Hepatocyte (in vitro differentiated cells): Measurements from ENCODE around the gene RAB21. TPM values are rescaled to one million over a fixed set of nuclear protein-coding genes. Genes with fewer than 3 reads are reported as not detected.

ENCODE experiments used
- DNase-seq: peaks from one replicate; pipeline ENCODE4 v3.0.0-alpha.2; 2016; ENCODE audit warnings: low spot score
- H2AFZ ChIP-seq: fragments of 200-600 bp; sonication (generic); 2 replicates; pipeline ENCODE4 v1.6.0; 2016; ENCODE audit warnings: antibody characterized with exemption, mild to moderate bottlenecking
- H3K27ac ChIP-seq: fragments of 200-600 bp; sonication (generic); 2 replicates; pipeline ENCODE4 v1.5.1; 2016; ENCODE audit warnings: mild to moderate bottlenecking
- H3K27me3 ChIP-seq: fragments of 200-600 bp; sonication (generic); 2 replicates; pipeline ENCODE4 v1.6.1; 2016
- H3K36me3 ChIP-seq: fragments of 200-600 bp; sonication (generic); replicated peaks from 2 replicates; pipeline ENCODE4 v1.5.1; 2016; ENCODE audit warnings: low read depth; ENCODE audit not compliant: insufficient read depth
- H3K4me1 ChIP-seq: fragments of 200-600 bp; sonication (generic); 2 replicates; pipeline ENCODE4 v1.5.1; 2016; ENCODE audit warnings: mild to moderate bottlenecking, moderate library complexity; ENCODE audit not compliant: insufficient read depth
- H3K4me2 ChIP-seq: fragments of 200-600 bp; sonication (generic); 2 replicates; pipeline ENCODE4 v1.6.0; 2016
- H3K4me3 ChIP-seq: fragments of 200-600 bp; sonication (generic); 2 replicates; pipeline ENCODE4 v1.5.1; 2016; ENCODE audit warnings: mild to moderate bottlenecking
- H3K79me2 ChIP-seq: fragments of 200-600 bp; sonication (generic); 2 replicates; pipeline ENCODE4 v1.6.0; 2017; ENCODE audit warnings: mild to moderate bottlenecking
- H3K9me2 ChIP-seq: fragments of 200-600 bp; sonication (generic); replicated peaks from 2 replicates; pipeline ENCODE4 v1.6.0; 2017; ENCODE audit warnings: mild to moderate bottlenecking; ENCODE audit not compliant: insufficient read depth
- H3K9me3 ChIP-seq: fragments of 200-600 bp; sonication (generic); 2 replicates; pipeline ENCODE4 v1.5.1; 2016; ENCODE audit warnings: low read depth, mild to moderate bottlenecking
- H4K20me1 ChIP-seq: fragments of 200-600 bp; sonication (generic); 2 replicates; pipeline ENCODE4 v1.6.0; 2016; ENCODE audit warnings: mild to moderate bottlenecking; ENCODE audit not compliant: insufficient read depth, poor library complexity, severe bottlenecking
- CTCF ChIP-seq: fragments of 200-600 bp; sonication (generic); IDR thresholded peaks from 2 replicates; pipeline ENCODE4 v1.5.1; 2016; ENCODE audit warnings: antibody characterized with exemption, mild to moderate bottlenecking; ENCODE audit not compliant: poor library complexity
- EZH2 ChIP-seq: fragments of 200-600 bp; sonication (generic); IDR thresholded peaks from 2 replicates; pipeline ENCODE4 v1.6.1; 2016; ENCODE audit warnings: antibody characterized with exemption, mild to moderate bottlenecking, borderline replicate concordance
- EZH2phosphoT487 ChIP-seq: fragments of 200-600 bp; sonication (generic); IDR thresholded peaks from one replicate; pipeline ENCODE4 v1.6.1; 2018; ENCODE audit warnings: antibody characterized with exemption, mild to moderate bottlenecking, low read depth, moderate library complexity; ENCODE audit not compliant: unreplicated experiment, severe bottlenecking
- WGBS: methylation state at CpG from one replicate; pipeline ENCODE4 v1.1.6; 2016; ENCODE audit warnings: low lambda C conversion rate; ENCODE audit errors: missing lambda C conversion rate; 5-methylcytosine and 5-hydroxymethylcytosine counted together
- polyA plus RNA-seq: library from polyadenylated mRNA; unstranded; fragments of >200 nt; fragmentation: Nextera tagmentation; extraction: Ambion mirVana; gene quantifications from 2 replicates; pipeline ENCODE4 v1.2.1, GENCODE V29; 2016
- total RNA-seq: library from RNA; depleted of rRNA; stranded (reverse); fragments of >200 nt; gene quantifications from 2 replicates; pipeline ENCODE4 v1.2.3, GENCODE V29; 2014

The RAB21 gene
- total and polyA plus RNA-seq, 2 experiments from 2014 or later = 39.2 to 65.0 TPM

GRCh38 chr12:71840231-71840847 lies 85.7 kb downstream of the RAB21 start:
- peak; percentile 55 for DNase-seq
- Histone ChIP-seq H3K4me2 (peak overlapping the region; percentile 78), H3K4me1 (peaks cover 9% of the 10 kb centered on the region), H3K9me3 (no peaks in the 10 kb centered on the region), H2AFZ (peak overlapping the region; percentile 75), H4K20me1 (peaks cover 29% of the 10 kb centered on the region), H3K27me3 (no peaks in the 10 kb centered on the region), H3K79me2 (peaks cover 54% of the 10 kb centered on the region), H3K27ac (peak overlapping the region; percentile 98), H3K4me3 (peak overlapping the region; percentile 60), H3K9me2 (no peaks in the 10 kb centered on the region), H3K36me3 (no peaks in the 10 kb centered on the region)
- 3% methylated on average over 20 of the region's 20 CpGs for WGBS
- TF ChIP-seq EZH2 (no peak), CTCF (no peak), EZH2phosphoT487 (no peak)

DNA sequence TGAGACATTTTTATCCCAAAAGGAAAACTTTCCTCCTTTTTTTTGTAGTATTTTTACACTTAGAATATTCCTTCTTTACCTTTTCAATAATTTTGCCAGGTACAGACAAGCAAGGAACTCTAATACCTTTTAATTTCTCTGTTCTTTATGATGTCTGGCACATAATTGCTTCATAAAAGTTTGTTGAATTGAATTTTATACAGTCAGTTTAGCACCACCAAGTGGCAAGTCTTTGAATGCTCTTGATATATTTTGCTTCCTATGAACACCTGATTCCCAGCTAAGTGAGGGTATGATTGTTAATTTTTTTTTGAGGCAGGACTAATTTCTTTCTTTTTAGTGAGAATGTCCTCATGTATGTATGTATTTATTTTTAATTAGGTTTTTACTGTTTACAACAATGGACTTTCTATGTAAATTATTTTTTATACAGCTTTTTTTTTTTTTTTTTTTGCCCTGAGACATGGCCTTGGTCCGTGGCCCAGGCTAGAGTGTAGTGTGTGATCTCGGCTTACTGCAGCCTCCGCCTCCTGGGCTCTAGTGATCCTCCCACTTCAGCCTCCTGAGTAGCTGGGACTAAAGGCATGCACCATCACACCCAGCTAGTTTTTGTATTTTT lies 91.8 kb downstream of the RAB21 start:
- Histone ChIP-seq H3K4me3 (no peak overlapping the region), H4K20me1 (peaks cover 29% of the 10 kb centered on the region), H3K27me3 (no peaks in the 10 kb centered on the region), H3K9me2 (no peaks in the 10 kb centered on the region), H3K27ac (no peak overlapping the region), H3K4me1 (peaks cover under 1% of the 10 kb centered on the region), H3K36me3 (no peaks in the 10 kb centered on the region), H3K79me2 (peaks cover 99% of the 10 kb centered on the region), H2AFZ (no peak overlapping the region), H3K9me3 (no peaks in the 10 kb centered on the region), H3K4me2 (no peak overlapping the region)
- no peak for TF ChIP-seq EZH2phosphoT487
- TF ChIP-seq CTCF = peak; percentile 63
- 97% methylated on average over 3 of the region's 3 CpGs for WGBS
- DNase-seq = peak; percentile 25

DNA sequence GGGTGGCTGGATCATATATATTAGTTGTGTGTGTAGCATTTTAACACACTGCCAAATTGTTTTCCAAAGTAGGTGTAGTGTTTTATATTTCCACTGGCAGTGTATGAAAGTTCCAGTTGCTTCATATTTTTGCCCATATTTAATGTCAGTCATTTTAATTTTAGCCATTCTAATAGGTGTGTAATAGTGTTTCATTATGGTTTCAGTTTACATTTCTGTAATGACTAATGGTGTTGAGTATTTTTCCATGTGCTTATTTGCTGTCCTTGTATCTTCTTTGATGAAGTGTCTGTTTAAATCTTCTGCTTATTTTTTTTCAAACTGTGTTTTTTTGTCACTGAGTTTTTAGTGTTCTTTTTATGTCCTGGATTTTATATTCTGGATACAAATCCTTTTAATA lies 93.5 kb downstream of the RAB21 start:
- no peak overlapping the region for H2AFZ ChIP-seq
- no peak overlapping the region for H3K27ac ChIP-seq
- peaks cover 99% of the 10 kb centered on the region for H3K79me2 ChIP-seq
- H3K4me1 ChIP-seq = no peaks in the 10 kb centered on the region
- TF ChIP-seq CTCF (no peak), EZH2 (no peak), EZH2phosphoT487 (no peak)
- DNase-seq = no peak
- H3K36me3 ChIP-seq = no peaks in the 10 kb centered on the region
- H4K20me1 ChIP-seq = peaks cover 23% of the 10 kb centered on the region
- H3K9me2 ChIP-seq = no peaks in the 10 kb centered on the region
- no peak overlapping the region for H3K4me2 ChIP-seq
- H3K27me3 ChIP-seq = no peaks in the 10 kb centered on the region
- H3K4me3 ChIP-seq = no peak overlapping the region
- no peaks in the 10 kb centered on the region for H3K9me3 ChIP-seq
